Lower leg skin (tissue), 3 donors: ENCODE measurements around the gene PHTF1.

Experiments
- POLR2A ChIP-seq, 2 donors: fragments of 450-650 bp; IDR thresholded peaks; one replicate each; pipeline ENCODE4 v1.6.1; 2016 to 2017; ENCODE audit warnings: antibody characterized with exemption in 2 of 2, mild to moderate bottlenecking in 1 of 2, moderate library complexity in 1 of 2
- TF ChIP-seq, protein P1 (sequence below), 3 donors: fragments of 450-650 bp; IDR thresholded peaks; one replicate each; pipeline ENCODE4 v1.5.1; 2016; ENCODE audit warnings: antibody characterized with exemption in 3 of 3, mild to moderate bottlenecking in 3 of 3, moderate library complexity in 2 of 3

DNA sequence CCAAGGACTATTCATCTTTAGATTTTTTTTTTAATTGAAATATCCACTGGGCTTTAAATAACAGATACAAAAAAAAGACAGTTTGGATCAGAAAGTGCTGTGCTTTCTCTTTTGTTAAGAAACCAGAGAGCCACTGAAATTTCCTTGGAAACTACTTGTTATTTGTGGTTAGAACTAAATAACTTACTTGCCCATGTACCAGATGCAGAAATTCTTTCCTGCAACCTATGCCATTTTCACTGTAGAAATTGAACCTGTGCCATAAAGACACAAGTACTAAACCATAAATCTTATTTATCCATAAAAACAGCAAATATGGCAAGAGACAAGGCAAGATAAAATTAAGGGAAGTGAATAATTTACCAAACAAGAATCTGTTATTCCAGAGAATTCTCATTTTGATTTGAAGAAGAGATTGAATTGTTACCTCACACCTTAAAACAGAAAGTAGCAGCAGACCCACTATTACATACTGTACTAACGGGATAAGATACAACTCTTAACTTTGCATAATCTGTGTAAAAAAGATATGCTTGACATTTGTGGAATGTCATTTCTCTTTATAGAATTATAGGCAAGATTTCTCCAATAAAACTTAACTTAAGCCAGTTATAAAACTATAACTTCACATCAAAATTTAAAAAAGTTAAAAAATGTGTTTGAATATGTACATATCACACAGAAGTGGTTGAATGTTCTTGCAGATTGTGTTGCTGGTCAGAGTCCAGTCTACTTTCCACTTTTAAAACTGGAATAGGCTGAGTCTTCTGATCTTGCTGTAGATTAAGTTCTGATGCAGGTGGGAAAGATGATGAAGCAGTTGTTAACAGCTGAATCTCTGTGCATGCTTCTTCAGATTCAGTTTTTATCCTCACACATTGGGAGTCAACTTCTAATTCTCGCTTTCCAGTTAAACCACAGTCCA is 6.3 kb upstream of the PHTF1 start:
- TF ChIP-seq, protein P1, sequence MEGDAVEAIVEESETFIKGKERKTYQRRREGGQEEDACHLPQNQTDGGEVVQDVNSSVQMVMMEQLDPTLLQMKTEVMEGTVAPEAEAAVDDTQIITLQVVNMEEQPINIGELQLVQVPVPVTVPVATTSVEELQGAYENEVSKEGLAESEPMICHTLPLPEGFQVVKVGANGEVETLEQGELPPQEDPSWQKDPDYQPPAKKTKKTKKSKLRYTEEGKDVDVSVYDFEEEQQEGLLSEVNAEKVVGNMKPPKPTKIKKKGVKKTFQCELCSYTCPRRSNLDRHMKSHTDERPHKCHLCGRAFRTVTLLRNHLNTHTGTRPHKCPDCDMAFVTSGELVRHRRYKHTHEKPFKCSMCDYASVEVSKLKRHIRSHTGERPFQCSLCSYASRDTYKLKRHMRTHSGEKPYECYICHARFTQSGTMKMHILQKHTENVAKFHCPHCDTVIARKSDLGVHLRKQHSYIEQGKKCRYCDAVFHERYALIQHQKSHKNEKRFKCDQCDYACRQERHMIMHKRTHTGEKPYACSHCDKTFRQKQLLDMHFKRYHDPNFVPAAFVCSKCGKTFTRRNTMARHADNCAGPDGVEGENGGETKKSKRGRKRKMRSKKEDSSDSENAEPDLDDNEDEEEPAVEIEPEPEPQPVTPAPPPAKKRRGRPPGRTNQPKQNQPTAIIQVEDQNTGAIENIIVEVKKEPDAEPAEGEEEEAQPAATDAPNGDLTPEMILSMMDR (IDR thresholded peaks at IDR 0.05), result no peak
- no peak for TF ChIP-seq POLR2A (IDR thresholded peaks at IDR 0.05)
